Left lung (tissue), 10 donors: ENCODE results near the gene ACVR2A. TPM values are rescaled to one million over a fixed set of nuclear protein-coding genes. Genes with fewer than 3 reads are reported as not detected.

ENCODE experiments used
- ATAC-seq: fragments of 200-7000 bp; cut with Tn5 transposase; one replicate; pipeline ENCODE4 v1.9.1; 2020; ENCODE audit warnings: moderate library complexity
- DNase-seq, 4 donors: peaks; one replicate each; pipeline ENCODE4 v3.0.0-alpha.2; 2013 to 2020
- H3K27ac ChIP-seq, 2 donors: fragments of 200-600 bp; sonication (generic) in 1 of 2; one replicate each; pipeline versions ENCODE4 v1.5.0 to v1.8.0; 2020 to 2021
- H3K27me3 ChIP-seq, 2 donors: fragments of 200-600 bp; sonication (generic) in 1 of 2; one replicate each; pipeline versions ENCODE4 v1.5.0 to v1.8.0; 2020 to 2021
- H3K36me3 ChIP-seq, 2 donors: fragments of 200-600 bp; sonication (generic) in 1 of 2; one replicate each; pipeline versions ENCODE4 v1.5.0 to v1.8.0; 2020 to 2021
- H3K4me1 ChIP-seq, 2 donors: fragments of 200-600 bp; one replicate each; pipeline ENCODE4 v1.8.0; 2021
- H3K4me3 ChIP-seq, 2 donors: fragments of 200-600 bp; sonication (generic) in 1 of 2; one replicate each; pipeline versions ENCODE4 v1.5.0 to v1.8.0; 2020 to 2021; ENCODE audit warnings: mild to moderate bottlenecking in 1 of 2
- H3K9me3 ChIP-seq, 2 donors: fragments of 200-600 bp; sonication (generic) in 1 of 2; one replicate each; pipeline versions ENCODE4 v1.5.0 to v1.8.0; 2020 to 2021
- intact Hi-C, 2 donors: fragments of 100-400 bp; cut with DNase I; formaldehyde crosslinking; loops; one replicate each; pipeline versions ENCODE4 v1.11.2 to v1.14.2; 2022
- polyA plus RNA-seq, 6 donors: library from polyadenylated mRNA; unstranded; fragments of 120-200 nt; gene quantifications; one replicate each; pipeline ENCODE4 v1.2.1, GENCODE V29; 2013; ENCODE audit not compliant: insufficient read length in 6 of 6
- total RNA-seq, 2 donors: library from RNA; stranded (reverse); fragmentation: NEBNext Ultra II Directional; extraction: Animal tissue kit (Norgen Biotek cat#: 25700); gene quantifications; one replicate each; pipeline ENCODE4 v1.2.1, GENCODE V29; 2021
- TF ChIP-seq, protein P1 (sequence below), 2 donors: fragments of 200-600 bp; sonication (generic) in 1 of 2; IDR thresholded peaks; one replicate each; pipeline versions ENCODE4 v1.5.0 to v1.8.0; 2021; ENCODE audit warnings: antibody characterized with exemption in 2 of 2
- donor health status: DM: no; HTN: yes; CAD: no.
- donor health status: DM: no; HTN: no; CAD: no.

ACVR2A gene
- total and polyA plus RNA-seq, 8 donors = 17.8 to 35.9 (median 28.1) TPM

DNA sequence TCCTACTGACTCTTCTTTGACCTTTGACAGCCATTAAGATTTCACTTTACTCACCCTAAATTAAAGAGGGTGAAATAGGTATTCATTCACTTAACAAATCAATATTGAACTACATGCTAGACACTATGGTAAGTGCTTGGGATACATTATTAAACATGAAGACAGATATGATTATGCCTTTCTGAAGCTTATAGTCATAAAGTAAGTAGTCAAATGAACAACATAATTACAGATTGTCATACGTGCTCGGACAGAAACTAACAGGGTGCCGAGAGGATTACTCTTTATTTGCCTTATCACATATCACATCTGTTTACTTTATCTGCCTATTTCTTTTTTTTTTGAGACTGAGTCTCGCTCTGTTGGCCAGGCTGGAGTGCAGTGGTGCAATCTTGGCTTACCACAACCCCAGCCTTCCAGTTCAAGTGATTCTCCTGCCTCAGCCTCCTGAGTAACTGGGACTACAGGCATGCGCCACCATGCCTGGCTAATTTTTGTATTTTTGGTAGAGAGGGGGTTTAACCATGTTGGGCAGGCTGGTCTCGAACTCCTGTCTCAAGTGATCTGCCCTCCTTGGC is 9.8 kb downstream of the ACVR2A start:
- TF ChIP-seq, protein P1, sequence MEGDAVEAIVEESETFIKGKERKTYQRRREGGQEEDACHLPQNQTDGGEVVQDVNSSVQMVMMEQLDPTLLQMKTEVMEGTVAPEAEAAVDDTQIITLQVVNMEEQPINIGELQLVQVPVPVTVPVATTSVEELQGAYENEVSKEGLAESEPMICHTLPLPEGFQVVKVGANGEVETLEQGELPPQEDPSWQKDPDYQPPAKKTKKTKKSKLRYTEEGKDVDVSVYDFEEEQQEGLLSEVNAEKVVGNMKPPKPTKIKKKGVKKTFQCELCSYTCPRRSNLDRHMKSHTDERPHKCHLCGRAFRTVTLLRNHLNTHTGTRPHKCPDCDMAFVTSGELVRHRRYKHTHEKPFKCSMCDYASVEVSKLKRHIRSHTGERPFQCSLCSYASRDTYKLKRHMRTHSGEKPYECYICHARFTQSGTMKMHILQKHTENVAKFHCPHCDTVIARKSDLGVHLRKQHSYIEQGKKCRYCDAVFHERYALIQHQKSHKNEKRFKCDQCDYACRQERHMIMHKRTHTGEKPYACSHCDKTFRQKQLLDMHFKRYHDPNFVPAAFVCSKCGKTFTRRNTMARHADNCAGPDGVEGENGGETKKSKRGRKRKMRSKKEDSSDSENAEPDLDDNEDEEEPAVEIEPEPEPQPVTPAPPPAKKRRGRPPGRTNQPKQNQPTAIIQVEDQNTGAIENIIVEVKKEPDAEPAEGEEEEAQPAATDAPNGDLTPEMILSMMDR (IDR thresholded peaks at IDR 0.05) = no peak
- intact Hi-C loops = no loop called here
- H3K9me3 ChIP-seq = no peaks in the 10 kb centered on the region

DNA sequence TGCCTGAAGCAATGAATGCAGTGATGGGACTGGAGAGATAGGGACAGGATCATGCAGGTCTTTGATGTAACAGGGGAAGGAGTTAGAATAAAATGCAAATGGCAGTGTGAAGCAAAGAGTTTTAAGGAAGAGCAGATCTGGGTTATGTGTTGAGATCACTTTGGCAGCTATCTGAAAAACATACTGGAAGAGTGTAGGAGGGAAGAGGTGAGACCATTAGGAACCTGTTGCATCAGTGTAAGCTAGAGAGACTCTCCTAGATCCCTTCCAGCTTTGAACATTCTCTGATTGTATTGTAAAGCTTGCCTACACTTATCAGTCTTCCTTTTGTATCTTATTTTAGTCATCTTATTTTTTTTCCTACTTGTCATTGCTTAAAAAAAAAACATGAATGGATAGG is 10.5 kb downstream of the ACVR2A start:
- no peaks in the 10 kb centered on the region for H3K36me3 ChIP-seq
- DNase-seq = no peak
- intact Hi-C loops = no loop called here

More for the DNA sequence above, 9.8 kb downstream of the ACVR2A start:
- ATAC-seq (no peak), DNase-seq (no peak)
- H3K36me3 ChIP-seq = no peaks in the 10 kb centered on the region
- peaks cover 3 to 25% of the 10 kb centered on the region in 2 donors for H3K4me1 ChIP-seq
- no peak overlapping the region for H3K4me3 ChIP-seq
- H3K27me3 ChIP-seq = no peaks in the 10 kb centered on the region
- H3K27ac ChIP-seq = no peak overlapping the region

DNA sequence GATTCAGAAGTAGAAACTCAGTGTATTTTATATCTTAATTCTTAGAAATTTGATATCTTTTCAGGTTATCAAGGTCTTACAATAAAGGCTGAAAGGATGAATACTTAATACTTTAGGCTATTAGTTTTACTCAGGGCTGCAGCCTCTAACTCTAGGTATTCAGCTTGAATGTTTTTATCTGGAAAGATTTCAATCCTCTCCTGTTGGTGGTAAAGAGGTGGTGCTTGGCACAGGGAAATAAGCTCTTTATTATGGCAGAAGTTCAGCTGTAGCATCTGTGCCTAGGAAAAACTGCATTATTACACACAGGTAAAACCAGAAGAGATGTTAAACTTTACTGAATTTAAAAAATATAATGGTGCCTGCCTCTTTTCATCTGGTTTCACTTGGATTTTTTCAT is 11.1 kb downstream of the ACVR2A start:
- no peak for ATAC-seq
- no peak overlapping the region for H3K4me3 ChIP-seq
- peaks cover 3 to 17% of the 10 kb centered on the region in 2 donors for H3K4me1 ChIP-seq
- TF ChIP-seq, protein P1 (IDR thresholded peaks at IDR 0.05) = no peak
- intact Hi-C loops = no loop called here
- no peak for DNase-seq
- no peak overlapping the region for H3K27ac ChIP-seq
- no peaks in the 10 kb centered on the region for H3K9me3 ChIP-seq
- no peaks in the 10 kb centered on the region for H3K36me3 ChIP-seq
- H3K27me3 ChIP-seq = no peaks in the 10 kb centered on the region

More for the DNA sequence above, 10.5 kb downstream of the ACVR2A start:
- peaks cover 3 to 22% of the 10 kb centered on the region in 2 donors for H3K4me1 ChIP-seq
- H3K4me3 ChIP-seq = no peak overlapping the region
- H3K27me3 ChIP-seq = no peaks in the 10 kb centered on the region
- no peak for ATAC-seq
- no peak overlapping the region for H3K27ac ChIP-seq
- TF ChIP-seq, protein P1 (IDR thresholded peaks at IDR 0.05) = no peak
- no peaks in the 10 kb centered on the region for H3K9me3 ChIP-seq

DNA sequence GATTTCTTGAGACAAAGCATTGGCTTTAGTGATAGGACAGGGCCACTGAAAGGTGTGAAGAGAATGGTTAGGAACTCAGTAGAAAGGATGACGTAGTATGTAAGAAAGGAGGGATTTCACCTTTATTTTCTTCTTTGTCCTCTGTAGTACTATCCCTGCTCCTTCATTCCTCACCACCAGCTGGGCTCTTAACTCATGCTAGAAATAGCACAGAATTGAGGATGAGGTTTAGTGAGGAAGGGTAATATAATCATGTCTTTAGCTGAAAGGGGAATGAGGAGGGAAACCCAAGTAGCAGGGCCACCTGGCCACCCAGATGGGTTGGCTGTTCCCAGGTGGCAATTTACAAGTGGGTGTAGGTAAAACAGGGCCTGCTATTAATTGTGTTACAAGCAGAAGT is 15.2 kb downstream of the ACVR2A start:
- intact Hi-C loops = no loop called here
- ATAC-seq (no peak), DNase-seq (no peak)
- Histone ChIP-seq H3K4me3 (no peak overlapping the region), H3K4me1 (peaks cover 3 to 10% of the 10 kb centered on the region in 2 donors), H3K36me3 (no peaks in the 10 kb centered on the region), H3K27ac (no peak overlapping the region), H3K27me3 (no peaks in the 10 kb centered on the region), H3K9me3 (no peaks in the 10 kb centered on the region)
- TF ChIP-seq, protein P1 (IDR thresholded peaks at IDR 0.05) = no peak

DNA sequence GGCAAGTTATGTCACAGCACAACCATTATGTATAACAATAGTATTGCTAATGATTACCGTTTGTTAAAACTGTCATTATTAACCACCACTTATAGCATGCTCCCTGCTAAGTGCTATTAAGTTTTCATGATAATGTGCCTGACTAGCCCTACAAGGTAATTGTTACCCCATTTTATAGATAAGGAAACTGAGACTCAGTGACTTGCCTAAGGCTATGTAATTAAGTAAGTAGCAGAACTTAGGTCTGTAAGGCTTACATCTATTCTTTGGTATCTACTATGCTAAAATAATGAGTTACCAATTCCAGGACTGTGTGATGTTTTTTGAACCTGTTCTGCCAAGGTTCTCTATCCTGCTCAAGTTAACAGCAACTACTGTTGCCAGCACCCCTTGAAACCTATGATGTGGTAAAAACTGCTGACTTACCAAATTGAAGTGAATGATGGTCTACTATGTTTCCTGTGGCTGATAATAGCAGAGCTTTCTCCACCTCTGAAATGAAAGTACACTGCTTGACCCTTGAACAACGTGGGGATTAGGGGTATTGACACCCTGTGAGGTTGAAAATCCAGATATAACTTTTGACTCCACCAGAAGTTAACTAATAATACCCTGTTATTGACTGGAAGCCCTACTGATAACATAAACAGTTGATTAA is 18.2 kb downstream of the ACVR2A start:
- Histone ChIP-seq H3K4me1 (peaks cover 3 to 8% of the 10 kb centered on the region in 2 donors), H3K9me3 (no peaks in the 10 kb centered on the region), H3K27ac (no peak overlapping the region), H3K27me3 (no peaks in the 10 kb centered on the region), H3K36me3 (no peaks in the 10 kb centered on the region), H3K4me3 (no peak overlapping the region)
- DNase-seq = no peak
- no peak for ATAC-seq
- TF ChIP-seq, protein P1 (IDR thresholded peaks at IDR 0.05) = no peak
- intact Hi-C loops = no loop called here
